ENCODE data around the gene FPR2. TPM values are rescaled to one million over a fixed set of nuclear protein-coding genes. Genes with fewer than 3 reads are reported as not detected.

Gene FPR2
- total and polyA plus RNA-seq, 2 of the 13 experiments (the other 11 are each of a cell fraction or from before 2014, with no cell fraction given), result not detected

DNA sequence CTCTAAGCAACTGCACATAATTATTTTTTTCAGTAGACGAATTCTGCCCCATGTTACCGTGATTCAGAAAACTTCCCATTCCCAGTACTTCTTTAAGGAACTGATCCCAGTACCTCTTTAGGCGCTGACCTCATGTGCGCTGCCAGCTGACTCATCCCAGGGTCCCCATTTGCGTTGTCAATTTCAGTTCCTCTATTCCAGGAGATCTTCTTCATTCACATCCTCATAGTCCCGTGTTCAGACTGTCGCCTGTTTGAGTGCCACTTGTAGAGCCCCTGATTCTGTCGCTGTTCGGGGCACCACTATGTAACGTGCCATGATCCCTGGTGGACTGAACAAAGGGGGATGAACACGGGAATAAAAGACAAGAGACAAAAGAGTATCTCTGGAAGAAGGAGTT is 50.4 kb downstream of the FPR2 start:
- Histone ChIP-seq H3K9ac (ENCODE audit: insufficient read depth, low read depth, low read length) (no peak overlapping the region), H3K27me3 (ENCODE audit: control insufficient read depth in 1 of 2, insufficient read depth in 2 of 2, low read length in 2 of 2) (no peaks in the 10 kb centered on the region), H3K79me2 (ENCODE audit: insufficient read depth, low read length) (no peaks in the 10 kb centered on the region), H3K4me3 (replicated peaks in 1 of 3; ENCODE audit: insufficient read depth in 1 of 3, low read depth in 2 of 3, low read length in 3 of 3) (no peak overlapping the region), H4K20me1 (ENCODE audit: insufficient read depth, low read length) (no peaks in the 10 kb centered on the region), H3K9me3 (ENCODE audit: low read length) (peaks cover 40% of the 10 kb centered on the region), H3K36me3 (replicated peaks in 1 of 2; ENCODE audit: control insufficient read depth in 1 of 2, insufficient read depth in 2 of 2, low read length in 2 of 2) (no peaks in the 10 kb centered on the region), H3K4me1 (ENCODE audit: insufficient read depth, low read length) (peaks cover 39% of the 10 kb centered on the region), H3K4me2 (ENCODE audit: low read depth, low read length) (no peak overlapping the region), H2AFZ (ENCODE audit: low read length) (no peak overlapping the region), H3K27ac (ENCODE audit: extremely low read length, insufficient read depth, low read length) (no peak overlapping the region)
- FAIRE-seq, result no peak
- CTCF ChIA-PET (ENCODE audit: low intra/inter-chr PET ratio, low total read pairs), result no interaction called here
- POLR2A ChIA-PET, result no interaction called here
- no peak for DNase-seq (ENCODE audit: low spot score)
- in situ Hi-C loops (cut with HindIII; ENCODE audit: extremely low pct_ligation_motif_present, low pct_unique_long_range_greater_than_20kb) (no loop called here), intact Hi-C loops (cut with micrococcal nuclease; ENCODE audit: unreplicated experiment) (no loop called here)
- no TSS peak for BruUV-seq (replicated peaks)
- 46% methylated on average over 11 of the region's 11 CpGs for WGBS (ENCODE audit: low lambda C conversion rate)
- no peak for ATAC-seq
- TF ChIP-seq ZNF740 (CRISPR knock-in tag; IDR thresholded peaks at IDR 0.05) (no peak), ZNF615 (CRISPR knock-in tag; IDR thresholded peaks at IDR 0.05; ENCODE audit: borderline replicate concordance) (no peak), ZNF234 (CRISPR knock-in tag; conservative IDR thresholded peaks at IDR 0.05) (no peak), ZBTB40 (IDR thresholded peaks at IDR 0.05) (no peak), ZBTB40 (CRISPR knock-in tag; IDR thresholded peaks at IDR 0.05) (no peak), CREB1 (IDR thresholded peaks at IDR 0.05) (no peak), CREB1 (CRISPR knock-in tag; IDR thresholded peaks at IDR 0.05) (no peak), KLF11 (CRISPR knock-in tag; IDR thresholded peaks at IDR 0.05) (no peak), CC2D1A (CRISPR knock-in tag; IDR thresholded peaks at IDR 0.05) (no peak), PCBP2 (optimal IDR thresholded peaks at IDR 0.05; ENCODE audit: low read depth, low read length, poor library complexity, severe bottlenecking) (no peak)
- TF ChIP-seq, protein P1, sequence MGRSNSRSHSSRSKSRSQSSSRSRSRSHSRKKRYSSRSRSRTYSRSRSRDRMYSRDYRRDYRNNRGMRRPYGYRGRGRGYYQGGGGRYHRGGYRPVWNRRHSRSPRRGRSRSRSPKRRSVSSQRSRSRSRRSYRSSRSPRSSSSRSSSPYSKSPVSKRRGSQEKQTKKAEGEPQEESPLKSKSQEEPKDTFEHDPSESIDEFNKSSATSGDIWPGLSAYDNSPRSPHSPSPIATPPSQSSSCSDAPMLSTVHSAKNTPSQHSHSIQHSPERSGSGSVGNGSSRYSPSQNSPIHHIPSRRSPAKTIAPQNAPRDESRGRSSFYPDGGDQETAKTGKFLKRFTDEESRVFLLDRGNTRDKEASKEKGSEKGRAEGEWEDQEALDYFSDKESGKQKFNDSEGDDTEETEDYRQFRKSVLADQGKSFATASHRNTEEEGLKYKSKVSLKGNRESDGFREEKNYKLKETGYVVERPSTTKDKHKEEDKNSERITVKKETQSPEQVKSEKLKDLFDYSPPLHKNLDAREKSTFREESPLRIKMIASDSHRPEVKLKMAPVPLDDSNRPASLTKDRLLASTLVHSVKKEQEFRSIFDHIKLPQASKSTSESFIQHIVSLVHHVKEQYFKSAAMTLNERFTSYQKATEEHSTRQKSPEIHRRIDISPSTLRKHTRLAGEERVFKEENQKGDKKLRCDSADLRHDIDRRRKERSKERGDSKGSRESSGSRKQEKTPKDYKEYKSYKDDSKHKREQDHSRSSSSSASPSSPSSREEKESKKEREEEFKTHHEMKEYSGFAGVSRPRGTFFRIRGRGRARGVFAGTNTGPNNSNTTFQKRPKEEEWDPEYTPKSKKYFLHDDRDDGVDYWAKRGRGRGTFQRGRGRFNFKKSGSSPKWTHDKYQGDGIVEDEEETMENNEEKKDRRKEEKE (IDR thresholded peaks at IDR 0.05), result no peak
- TF ChIP-seq, protein P2, sequence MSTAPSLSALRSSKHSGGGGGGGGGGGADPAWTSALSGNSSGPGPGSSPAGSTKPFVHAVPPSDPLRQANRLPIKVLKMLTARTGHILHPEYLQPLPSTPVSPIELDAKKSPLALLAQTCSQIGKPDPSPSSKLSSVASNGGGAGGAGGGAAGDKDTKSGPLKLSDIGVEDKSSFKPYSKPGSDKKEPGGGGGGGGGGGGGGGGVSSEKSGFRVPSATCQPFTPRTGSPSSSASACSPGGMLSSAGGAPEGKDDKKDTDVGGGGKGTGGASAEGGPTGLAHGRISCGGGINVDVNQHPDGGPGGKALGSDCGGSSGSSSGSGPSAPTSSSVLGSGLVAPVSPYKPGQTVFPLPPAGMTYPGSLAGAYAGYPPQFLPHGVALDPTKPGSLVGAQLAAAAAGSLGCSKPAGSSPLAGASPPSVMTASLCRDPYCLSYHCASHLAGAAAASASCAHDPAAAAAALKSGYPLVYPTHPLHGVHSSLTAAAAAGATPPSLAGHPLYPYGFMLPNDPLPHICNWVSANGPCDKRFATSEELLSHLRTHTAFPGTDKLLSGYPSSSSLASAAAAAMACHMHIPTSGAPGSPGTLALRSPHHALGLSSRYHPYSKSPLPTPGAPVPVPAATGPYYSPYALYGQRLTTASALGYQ (CRISPR knock-in tag; IDR thresholded peaks at IDR 0.05), result no peak

Measured in HepG2 (cell line).